GM12891 (cell line): ENCODE results near the gene GPR153.

Experiments
- DNase-seq: peaks from one replicate; pipeline ENCODE4 v3.0.0; 2011; ENCODE audit warnings: low spot score; ENCODE audit not compliant: insufficient read length
- FAIRE-seq: peaks from 2 replicates; lab custom pipeline; 2011; peaks lifted over from hg19 to GRCh38; lab: Jason Lieb, UNC
- PAX5 ChIP-seq: IDR thresholded peaks from 2 replicates; pipeline ENCODE4 v1.6.1; 2011; ENCODE audit warnings: low read length, moderate library complexity, mild to moderate bottlenecking; ENCODE audit not compliant: insufficient read depth, severe bottlenecking
- POLR2A ChIP-seq: IDR thresholded peaks from 2 replicates; pipeline ENCODE4 v1.6.1; 2011; ENCODE audit warnings: low read depth, low read length, control low read depth
- POLR2AphosphoS5 ChIP-seq: IDR thresholded peaks from 2 replicates; pipeline ENCODE4 v1.6.1; 2011; ENCODE audit warnings: low read depth, low read length, control low read depth
- POU2F2 ChIP-seq: IDR thresholded peaks from 2 replicates; pipeline ENCODE4 v1.6.1; 2011; ENCODE audit warnings: low read depth, mild to moderate bottlenecking, control low read depth, low read length, moderate library complexity
- SPI1 ChIP-seq: IDR thresholded peaks from 2 replicates; pipeline ENCODE4 v1.6.1; 2011; ENCODE audit warnings: low read depth, low read length, control low read depth
- TAF1 ChIP-seq: IDR thresholded peaks from 2 replicates; pipeline ENCODE4 v1.6.1; 2011; ENCODE audit warnings: low read depth, low read length, control low read depth

GPR153 gene

DNA sequence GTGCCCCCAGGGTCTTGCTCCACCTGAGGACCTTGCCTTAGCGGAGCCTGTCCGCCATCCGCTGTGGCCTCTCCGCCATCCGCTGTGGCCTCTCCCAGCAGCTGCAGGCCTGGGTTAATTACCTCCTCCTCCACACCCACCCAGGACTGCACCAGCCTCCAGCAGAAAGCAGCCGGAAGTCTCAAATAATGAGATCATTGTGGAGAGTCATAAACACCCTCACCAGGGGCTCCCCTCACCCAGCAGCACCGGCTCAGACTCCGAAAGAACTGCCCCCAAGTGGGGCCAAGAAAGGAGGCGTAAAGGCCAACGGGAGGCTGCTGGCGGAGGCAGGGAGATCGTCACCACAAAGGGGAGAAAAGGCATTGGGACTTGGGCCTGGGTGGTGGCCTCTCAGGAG, 10.7 kb upstream of the GPR153 start:
- no peak for DNase-seq
- no peak for FAIRE-seq

DNA sequence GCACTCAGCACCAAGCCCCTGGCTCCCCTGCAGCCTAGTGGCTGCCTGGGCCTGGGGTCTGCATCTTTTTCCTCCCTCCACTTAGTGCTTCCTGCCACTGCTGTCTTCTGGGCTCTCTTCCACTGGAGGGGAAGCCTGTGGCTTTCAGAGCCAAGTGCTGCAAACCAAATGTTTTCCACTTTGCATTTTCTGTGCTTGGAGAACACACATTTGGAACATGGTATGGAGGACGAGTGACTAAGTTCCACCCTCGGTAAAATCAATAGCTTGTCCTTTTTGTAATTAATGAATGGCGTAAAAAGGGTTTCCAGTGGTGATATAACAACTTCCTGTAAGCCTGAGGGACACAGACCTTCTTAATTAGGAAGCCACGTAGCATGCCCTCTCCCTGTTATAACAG, 10.1 kb upstream of the GPR153 start:
- DNase-seq (no peak), FAIRE-seq (no peak)
- TF ChIP-seq POLR2A (no peak), TAF1 (no peak), SPI1 (no peak), POU2F2 (no peak), PAX5 (no peak), POLR2AphosphoS5 (no peak)

More for the DNA sequence above, 10.7 kb upstream of the GPR153 start:
- TF ChIP-seq SPI1 (no peak), TAF1 (no peak), PAX5 (no peak), POLR2A (no peak), POU2F2 (no peak), POLR2AphosphoS5 (no peak)

DNA sequence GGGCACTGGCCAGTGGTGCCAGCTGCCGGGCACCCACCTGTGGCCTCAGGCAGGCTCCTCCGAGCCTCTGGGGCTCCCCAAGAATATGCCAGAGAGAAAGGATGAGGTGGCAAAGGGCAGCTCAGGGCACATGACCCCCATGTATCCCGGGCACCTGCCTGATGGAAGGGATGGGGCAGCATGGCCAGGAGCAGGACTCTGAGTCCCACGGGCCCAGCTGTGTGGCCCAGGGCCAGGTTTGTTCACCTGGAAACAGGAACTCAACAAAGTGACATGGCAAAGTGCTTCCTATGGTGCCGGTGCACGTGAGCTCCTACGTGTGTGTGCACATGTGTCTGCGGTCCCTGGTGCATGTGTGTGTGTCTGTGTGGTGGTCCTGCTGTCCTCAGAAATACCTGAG, 9.5 kb upstream of the GPR153 start:
- FAIRE-seq (no peak), DNase-seq (no peak)
- TF ChIP-seq PAX5 (no peak), SPI1 (no peak), TAF1 (no peak), POLR2A (no peak)

DNA sequence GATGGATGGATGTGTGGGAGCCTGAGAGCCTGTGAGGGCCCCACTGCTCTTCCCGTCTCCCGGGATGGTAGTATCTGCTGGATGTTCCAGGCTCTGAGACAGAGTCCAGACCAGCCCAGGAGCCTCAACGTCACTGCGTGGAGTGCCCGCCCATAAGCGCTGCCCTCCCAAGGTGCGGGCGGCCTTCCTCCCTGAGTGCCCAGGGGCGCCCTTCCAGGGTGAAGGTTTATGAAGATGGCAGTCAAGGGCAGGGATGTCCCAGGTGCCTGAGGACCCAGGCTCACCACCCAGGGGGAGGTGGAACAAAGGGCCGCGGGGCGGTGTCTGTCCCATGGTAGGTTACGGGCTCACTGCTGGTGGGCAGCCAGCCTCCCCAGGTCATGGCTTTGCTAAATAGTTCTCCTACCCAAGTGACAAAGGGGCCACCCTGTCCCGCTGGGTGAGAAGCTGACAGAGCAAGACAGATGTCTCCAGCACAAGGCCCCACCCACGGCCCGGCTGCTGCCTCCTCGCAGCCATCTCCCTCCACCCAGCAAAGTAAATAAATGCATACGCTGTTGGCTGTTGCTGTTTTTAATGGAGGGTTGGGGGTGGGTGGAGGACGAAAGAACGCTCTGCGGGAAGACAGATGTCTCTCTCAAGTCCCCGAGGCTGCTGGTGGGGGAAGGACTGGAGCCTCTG, 9.0 kb upstream of the GPR153 start:
- FAIRE-seq (no peak), DNase-seq (no peak)
- TF ChIP-seq TAF1 (no peak), SPI1 (no peak), POLR2AphosphoS5 (no peak), POLR2A (no peak), PAX5 (no peak), POU2F2 (no peak)

DNA sequence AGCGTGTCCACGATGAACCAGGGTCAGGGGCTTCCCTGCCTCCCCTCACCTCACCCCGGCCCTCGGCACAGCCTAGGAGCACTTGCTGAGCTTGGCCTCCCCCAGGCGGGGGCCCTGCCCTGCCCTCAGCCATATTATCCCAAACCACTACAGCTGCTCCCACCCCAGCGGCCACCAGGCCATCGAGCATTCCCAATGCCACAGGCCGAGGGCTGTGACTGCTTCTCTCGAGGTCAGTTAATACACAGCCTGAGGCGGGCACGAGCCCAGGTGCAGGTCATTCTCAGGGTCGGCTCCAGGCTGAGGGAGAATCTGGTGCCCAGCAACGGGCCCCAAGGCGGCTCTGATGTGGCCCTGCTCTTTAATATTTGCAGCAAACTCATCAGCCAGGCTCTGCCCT, 8.4 kb upstream of the GPR153 start:
- TF ChIP-seq SPI1 (no peak), POLR2AphosphoS5 (no peak), POLR2A (no peak), PAX5 (no peak), POU2F2 (no peak), TAF1 (no peak)
- DNase-seq (no peak), FAIRE-seq (no peak)

DNA sequence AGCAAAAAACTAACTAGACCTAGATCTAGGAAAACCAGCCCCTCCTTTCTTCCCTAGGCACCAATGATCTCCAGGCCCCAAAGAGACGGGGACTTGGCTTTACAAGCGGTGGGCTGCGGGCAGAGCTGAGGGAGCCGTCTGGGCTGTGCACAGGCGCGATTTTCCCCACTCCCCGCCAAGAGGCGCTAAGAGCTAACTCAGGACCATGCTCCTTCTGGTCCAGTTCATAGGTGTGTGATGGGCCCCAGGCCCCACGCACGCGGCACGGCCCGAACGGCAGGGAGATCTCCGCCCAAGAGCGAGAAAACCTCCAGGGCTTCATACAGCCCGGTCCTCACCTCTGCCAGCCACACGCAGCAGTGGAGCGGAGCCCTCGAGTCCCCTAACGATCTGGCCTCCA, 7.5 kb upstream of the GPR153 start:
- no peak for FAIRE-seq
- TF ChIP-seq TAF1 (no peak), POU2F2 (no peak), POLR2A (no peak), SPI1 (no peak), POLR2AphosphoS5 (no peak), PAX5 (no peak)
- DNase-seq = no peak

DNA sequence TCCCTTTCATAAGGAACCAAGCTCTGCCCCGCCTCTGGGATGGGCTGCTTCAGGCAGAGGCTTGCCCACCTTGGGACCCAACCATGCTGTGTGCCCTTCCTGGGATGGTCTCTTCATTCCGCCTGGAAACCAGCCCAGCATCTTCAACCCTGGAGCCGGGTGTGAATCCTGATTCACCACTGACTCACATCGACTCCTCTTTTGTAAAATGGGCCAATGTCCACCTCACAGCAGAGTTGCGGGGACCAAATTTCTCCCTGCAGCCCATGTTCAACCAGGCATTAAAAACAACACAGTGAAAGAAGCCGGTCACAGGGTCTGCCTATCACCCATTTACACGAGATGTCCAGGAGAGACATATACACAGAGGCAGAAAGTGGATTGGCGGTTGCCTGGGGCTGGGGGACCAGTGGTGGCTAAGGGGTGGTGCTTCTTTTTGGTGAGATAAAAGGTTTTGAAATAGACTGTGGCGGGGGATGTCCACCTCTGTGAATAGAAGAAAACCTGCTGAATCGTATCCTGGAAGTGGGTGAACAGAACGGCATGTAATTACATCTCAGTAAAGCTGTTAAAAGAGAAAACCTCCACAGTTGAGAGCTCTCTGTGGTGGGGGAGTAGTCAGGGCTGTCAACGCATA, 6.9 kb upstream of the GPR153 start:
- TF ChIP-seq POLR2AphosphoS5 (no peak), POU2F2 (no peak), PAX5 (no peak), TAF1 (no peak), SPI1 (no peak)
- DNase-seq (no peak), FAIRE-seq (no peak)

DNA sequence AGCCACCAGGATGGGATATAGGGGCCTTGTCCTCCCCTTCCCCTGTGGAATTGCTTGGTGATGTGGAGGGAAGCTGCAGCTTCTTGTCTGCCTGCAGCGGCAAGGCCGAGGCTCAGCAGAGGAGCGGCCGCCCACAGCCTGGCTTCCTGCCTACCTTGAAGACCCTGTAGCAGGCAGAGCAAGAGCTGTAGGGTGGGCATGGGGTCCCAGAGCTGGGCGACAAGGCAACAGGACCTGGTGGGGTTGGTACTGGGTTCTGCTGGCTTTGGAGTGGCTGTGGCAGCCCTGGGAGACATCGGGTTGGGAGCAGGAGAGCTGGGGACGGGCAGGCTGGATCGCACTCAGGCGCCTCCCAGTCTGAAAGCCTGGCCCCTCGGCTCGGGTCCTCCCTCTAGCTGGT, 5.7 kb upstream of the GPR153 start:
- FAIRE-seq (no peak), DNase-seq (no peak)
- TF ChIP-seq PAX5 (no peak), POLR2A (no peak), POLR2AphosphoS5 (no peak), POU2F2 (no peak), SPI1 (no peak), TAF1 (no peak)

DNA sequence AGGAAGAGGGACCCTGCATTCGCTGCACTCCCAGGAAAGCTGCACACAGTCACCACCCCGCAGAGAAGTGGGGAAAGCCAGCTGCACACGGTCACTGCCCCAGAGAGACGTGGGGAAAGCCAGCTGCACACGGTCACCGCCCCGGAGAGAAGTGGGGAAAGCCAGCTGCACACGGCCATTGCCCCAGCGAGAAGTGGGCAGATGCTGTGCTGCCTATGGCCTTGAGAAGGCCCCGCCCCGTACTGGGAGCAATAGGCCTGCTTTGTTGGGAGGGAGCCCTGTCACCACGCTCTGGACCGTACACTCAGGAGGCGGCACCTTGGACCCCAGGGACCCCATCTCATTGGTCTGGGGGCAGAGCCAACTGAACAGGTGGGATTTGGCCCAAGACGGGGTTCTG, 4.3 kb upstream of the GPR153 start:
- no peak for DNase-seq
- TF ChIP-seq POLR2A (no peak), SPI1 (no peak), TAF1 (no peak), POU2F2 (no peak), POLR2AphosphoS5 (no peak), PAX5 (no peak)
- FAIRE-seq = no peak

DNA sequence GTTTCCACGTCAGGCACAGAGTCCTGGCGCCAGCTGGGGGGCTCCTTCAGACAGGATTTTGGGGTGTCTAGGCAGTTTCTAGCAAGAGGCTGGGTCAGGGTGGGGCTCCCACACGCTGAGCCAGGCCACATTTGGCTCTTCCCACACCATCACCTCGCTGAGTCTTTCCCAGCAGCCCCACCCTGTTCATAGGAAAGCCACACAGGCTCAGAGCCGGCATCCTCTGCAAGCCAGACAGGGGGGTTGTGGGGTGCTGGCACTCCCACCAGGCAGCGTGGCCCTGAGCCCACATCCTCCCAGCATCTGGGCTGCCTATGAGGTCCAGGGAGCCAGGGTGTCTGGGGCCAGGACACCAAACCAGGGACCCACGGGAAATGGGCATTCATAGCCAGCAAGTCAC, 2.8 kb upstream of the GPR153 start:
- TF ChIP-seq POLR2AphosphoS5 (no peak), POU2F2 (no peak), SPI1 (no peak), TAF1 (no peak), PAX5 (no peak), POLR2A (no peak)
- DNase-seq = no peak
- no peak for FAIRE-seq
